Vagina (tissue), 2 donors: ENCODE measurements around the gene MTIF3. TPM values are rescaled to one million over a fixed set of nuclear protein-coding genes. Genes with fewer than 3 reads are reported as not detected.

Experiments used
- DNase-seq, 2 donors: peaks; one replicate each; pipeline ENCODE4 v3.0.0-alpha.2; 2017; ENCODE audit errors: extremely low spot score in 2 of 2
- H3K27ac ChIP-seq: fragments of 200-600 bp; sonication (generic); one replicate; pipeline ENCODE4 v1.5.1; 2019
- H3K27me3 ChIP-seq: fragments of 200-600 bp; sonication (generic); one replicate; pipeline ENCODE4 v1.5.1; 2019
- H3K36me3 ChIP-seq, 2 donors: fragments of 200-600 bp; sonication (generic); one replicate each; pipeline ENCODE4 v1.5.1; 2017 to 2019
- H3K4me1 ChIP-seq: fragments of 200-600 bp; sonication (generic); one replicate; pipeline ENCODE4 v1.5.1; 2019
- H3K4me3 ChIP-seq, 2 donors: fragments of 200-600 bp; sonication (generic); 1 replicate in 1 of 2; 2 replicates in 1 of 2; pipeline ENCODE4 v1.5.1; 2016 to 2019
- H3K9me3 ChIP-seq: fragments of 200-600 bp; sonication (generic); one replicate; pipeline ENCODE4 v1.5.1; 2019
- CTCF ChIP-seq, 3 experiments: fragments of 450-650 bp in 2 of 3; fragments of 200-600 bp in 1 of 3; sonication (generic) in 1 of 3; IDR thresholded peaks; one replicate each; pipeline ENCODE4 v1.5.1; 2017 to 2019; ENCODE audit warnings: antibody characterized with exemption in 3 of 3, mild to moderate bottlenecking in 2 of 3, moderate library complexity in 2 of 3
- POLR2A ChIP-seq, 2 donors: fragments of 450-650 bp; IDR thresholded peaks; one replicate each; pipeline ENCODE4 v1.6.1; 2017; ENCODE audit warnings: antibody characterized with exemption in 2 of 2, mild to moderate bottlenecking in 2 of 2, moderate library complexity in 2 of 2
- POLR2AphosphoS5 ChIP-seq, 2 donors: sonication (generic); formaldehyde crosslinking; IDR thresholded peaks; one replicate each; pipeline ENCODE4 v1.9.0; 2017; ENCODE audit warnings: antibody characterized with exemption in 2 of 2, mild to moderate bottlenecking in 2 of 2, low read depth in 1 of 2; ENCODE audit not compliant: insufficient read depth in 1 of 2
- intact Hi-C: fragments of 100-400 bp; cut with DNase I; formaldehyde crosslinking; loops from one replicate; pipeline ENCODE4 v1.15.1; 2023
- total RNA-seq: library from RNA; depleted of rRNA; stranded (reverse); fragments of >200 nt; gene quantifications from one replicate; pipeline ENCODE4 v1.2.3, GENCODE V29; 2016

The MTIF3 gene
- total RNA-seq, 1 donor from 2014 or later: 30.0 TPM

GRCh38 chr13:27472441-27472840, 22.1 kb upstream of the MTIF3 start:
- no peak for DNase-seq
- intact Hi-C loops: no loop called here
- Histone ChIP-seq H3K36me3 (no peaks in the 10 kb centered on the region), H3K9me3 (no peaks in the 10 kb centered on the region), H3K27ac (no peak overlapping the region), H3K4me1 (no peaks in the 10 kb centered on the region), H3K27me3 (no peaks in the 10 kb centered on the region), H3K4me3 (no peak overlapping the region)
- no peak for TF ChIP-seq CTCF (IDR thresholded peaks at IDR 0.05)
- TF ChIP-seq POLR2A (IDR thresholded peaks at IDR 0.05): no peak
- no peak for TF ChIP-seq POLR2AphosphoS5 (IDR thresholded peaks at IDR 0.05; ENCODE audit: insufficient read depth in 1 of 2, low read depth in 1 of 2)

- no peaks in the 10 kb centered on the region for H3K27me3 ChIP-seq
- H3K4me1 ChIP-seq: no peaks in the 10 kb centered on the region
- H3K9me3 ChIP-seq: no peaks in the 10 kb centered on the region
- H3K4me3 ChIP-seq: no peak overlapping the region
- DNase-seq: no peak
- TF ChIP-seq POLR2A (IDR thresholded peaks at IDR 0.05) (no peak), CTCF (IDR thresholded peaks at IDR 0.05) (no peak), POLR2AphosphoS5 (IDR thresholded peaks at IDR 0.05; ENCODE audit: insufficient read depth in 1 of 2, low read depth in 1 of 2) (no peak)
- H3K36me3 ChIP-seq: no peaks in the 10 kb centered on the region
- intact Hi-C loops: no loop called here
- H3K27ac ChIP-seq: no peak overlapping the region
These were observed 19.9 kb upstream of the MTIF3 start for GRCh38 chr13:27470075-27470820.

- Histone ChIP-seq H3K27ac (no peak overlapping the region), H3K36me3 (no peaks in the 10 kb centered on the region), H3K9me3 (no peaks in the 10 kb centered on the region), H3K27me3 (no peaks in the 10 kb centered on the region), H3K4me1 (no peaks in the 10 kb centered on the region), H3K4me3 (no peak overlapping the region)
- DNase-seq: no peak
- intact Hi-C loops: no loop called here
- TF ChIP-seq CTCF (IDR thresholded peaks at IDR 0.05) (no peak), POLR2A (IDR thresholded peaks at IDR 0.05) (no peak), POLR2AphosphoS5 (IDR thresholded peaks at IDR 0.05; ENCODE audit: insufficient read depth in 1 of 2, low read depth in 1 of 2) (no peak)
These were observed 16.1 kb upstream of the MTIF3 start for GRCh38 chr13:27466513-27466912.

- Histone ChIP-seq H3K27ac (no peak overlapping the region), H3K4me3 (no peak overlapping the region), H3K9me3 (no peaks in the 10 kb centered on the region), H3K27me3 (no peaks in the 10 kb centered on the region), H3K4me1 (no peaks in the 10 kb centered on the region), H3K36me3 (no peaks in the 10 kb centered on the region)
- no peak for TF ChIP-seq CTCF (IDR thresholded peaks at IDR 0.05)
- no peak for TF ChIP-seq POLR2AphosphoS5 (IDR thresholded peaks at IDR 0.05; ENCODE audit: insufficient read depth in 1 of 2, low read depth in 1 of 2)
- TF ChIP-seq POLR2A (IDR thresholded peaks at IDR 0.05): no peak
- no peak for DNase-seq
- intact Hi-C loops: no loop called here
These were observed 15.2 kb upstream of the MTIF3 start for GRCh38 chr13:27465611-27466010.

- no peak for DNase-seq
- Histone ChIP-seq H3K27ac (no peak overlapping the region), H3K36me3 (no peaks in the 10 kb centered on the region), H3K9me3 (no peaks in the 10 kb centered on the region), H3K4me1 (no peaks in the 10 kb centered on the region), H3K4me3 (no peak overlapping the region), H3K27me3 (no peaks in the 10 kb centered on the region)
- intact Hi-C loops: no loop called here
- TF ChIP-seq CTCF (IDR thresholded peaks at IDR 0.05): no peak
- TF ChIP-seq POLR2A (IDR thresholded peaks at IDR 0.05): no peak
- TF ChIP-seq POLR2AphosphoS5 (IDR thresholded peaks at IDR 0.05; ENCODE audit: insufficient read depth in 1 of 2, low read depth in 1 of 2): no peak
These were observed 13.1 kb upstream of the MTIF3 start for GRCh38 chr13:27463500-27463899.
